ENCODE data around the gene TCAP. TPM values are rescaled to one million over a fixed set of nuclear protein-coding genes. Genes with fewer than 3 reads are reported as not detected.
A peak's percentile ranks its signal among the peaks of the same experiment; 100 is the strongest.

The TCAP gene
- total and polyA plus RNA-seq, 9 donors: 0.24 to 1.9 (median 1.3) TPM

GRCh38 chr17:39687101-39687545 is 22.0 kb downstream of the TCAP start:
- Histone ChIP-seq H3K36me3 (no peaks in the 10 kb centered on the region), H3K27ac (peak overlapping the region in 1 of 2 donors; percentile 88), H3K4me3 (peak overlapping the region; percentile 59), H3K9me3 (no peaks in the 10 kb centered on the region), H3K27me3 (no peaks in the 10 kb centered on the region), H3K4me1 (ENCODE audit: insufficient read depth) (peaks cover 6% of the 10 kb centered on the region)
- no peak for DNase-seq
- 40 to 50% (median 46%) methylated on average over 6 of the region's 6 CpGs for WGBS, 3 donors
- TF ChIP-seq CTCF (IDR thresholded peaks at IDR 0.05) (no peak), EP300 (IDR thresholded peaks at IDR 0.05) (no peak), POLR2A (IDR thresholded peaks at IDR 0.05) (no peak)
- intact Hi-C loops (cut with DNase I): no loop called here

- H3K4me3 ChIP-seq: peak within 1 kb of the TSS; percentile 59
- H3K27ac ChIP-seq: peak within 1 kb of the TSS; percentile 57 to 88
- H3K27me3 ChIP-seq: no peaks in the 10 kb centered on the region
- H3K4me1 ChIP-seq (ENCODE audit: insufficient read depth): peaks cover 6% of the 10 kb centered on the region
- intact Hi-C loops (cut with DNase I): no loop called here
- H3K36me3 ChIP-seq: no peaks in the 10 kb centered on the region
- TF ChIP-seq POLR2A (IDR thresholded peaks at IDR 0.05) (peak; percentile 14), EP300 (IDR thresholded peaks at IDR 0.05) (no peak), CTCF (IDR thresholded peaks at IDR 0.05) (no peak)
- H3K9me3 ChIP-seq: no peaks in the 10 kb centered on the region
- WGBS, 3 donors: 2 to 5% (median 2%) methylated on average over 34 to 45 of the region's 45 CpGs
- DNase-seq: peak; percentile 87 to 92 (median 88)
Measured at GRCh38 chr17:39687546-39688474, 22.7 kb downstream of the TCAP start, which contains the start of gene PGAP3. Gene PGAP3, minus strand, starts transcription at chr17:39688057. Its CDS starts 43 bp downstream, at chr17:39688014.

GRCh38 chr17:39688475-39688835 is 23.3 kb downstream of the TCAP start:
- intact Hi-C loops (cut with DNase I): no loop called here
- Histone ChIP-seq H3K36me3 (no peaks in the 10 kb centered on the region), H3K4me3 (peak overlapping the region; percentile 59)

GRCh38 chr17:39688945-39689344 is 23.8 kb downstream of the TCAP start:
- Histone ChIP-seq H3K4me3 (no peak overlapping the region), H3K27me3 (no peaks in the 10 kb centered on the region), H3K9me3 (no peaks in the 10 kb centered on the region), H3K27ac (no peak overlapping the region), H3K4me1 (ENCODE audit: insufficient read depth) (peaks cover 6% of the 10 kb centered on the region), H3K36me3 (no peaks in the 10 kb centered on the region)
- intact Hi-C loops (cut with DNase I): no loop called here
- no peak for TF ChIP-seq POLR2A (IDR thresholded peaks at IDR 0.05)
- WGBS, 3 donors: 22 to 44% (median 27%) methylated on average over 3 of the region's 3 CpGs
- no peak for DNase-seq

More at GRCh38 chr17:39688475-39688835, 23.3 kb downstream of the TCAP start:
- no peaks in the 10 kb centered on the region for H3K9me3 ChIP-seq
- H3K4me1 ChIP-seq (ENCODE audit: insufficient read depth): peaks cover 6% of the 10 kb centered on the region
- 9 to 10% (median 10%) methylated on average over 6 of the region's 6 CpGs for WGBS, 3 donors
- peak overlapping the region in 1 of 2 donors; percentile 88 for H3K27ac ChIP-seq
- TF ChIP-seq CTCF (IDR thresholded peaks at IDR 0.05): no peak
- no peak for TF ChIP-seq POLR2A (IDR thresholded peaks at IDR 0.05)
- no peak for TF ChIP-seq EP300 (IDR thresholded peaks at IDR 0.05)
- no peaks in the 10 kb centered on the region for H3K27me3 ChIP-seq
- no peak for DNase-seq

GRCh38 chr17:39694593-39694992 is 29.4 kb downstream of the TCAP start:
- WGBS, 3 donors: 86 to 89% (median 88%) methylated on average over 5 of the region's 5 CpGs
- intact Hi-C loops (cut with DNase I): no loop called here
- no peaks in the 10 kb centered on the region for H3K9me3 ChIP-seq
- H3K4me3 ChIP-seq: no peak overlapping the region
- peaks cover 1% of the 10 kb centered on the region for H3K4me1 ChIP-seq (ENCODE audit: insufficient read depth)
- H3K27me3 ChIP-seq: no peaks in the 10 kb centered on the region
- no peak for TF ChIP-seq EP300 (IDR thresholded peaks at IDR 0.05)
- no peak for TF ChIP-seq CTCF (IDR thresholded peaks at IDR 0.05)
- TF ChIP-seq POLR2A (IDR thresholded peaks at IDR 0.05): no peak
- no peaks in the 10 kb centered on the region for H3K36me3 ChIP-seq
- no peak overlapping the region for H3K27ac ChIP-seq
- no peak for DNase-seq
